SK-N-MC (cell line): ENCODE data around the gene CATSPERZ.

Source experiments
- EZH2 ChIP-seq: fragments of 200-600 bp; sonication (generic); IDR thresholded peaks from one replicate; pipeline ENCODE4 v1.6.1; 2017; ENCODE audit warnings: antibody characterized with exemption
- FOXP2 ChIP-seq: optimal IDR thresholded peaks from 2 replicates; pipeline ENCODE3; 2011; ENCODE audit warnings: mild to moderate bottlenecking, moderate library complexity; ENCODE audit not compliant: insufficient read depth; ENCODE audit errors: extremely low read length, control extremely low read depth
- POLR2AphosphoS5 ChIP-seq: IDR thresholded peaks from 2 replicates; pipeline ENCODE4 v1.6.1; 2012; ENCODE audit warnings: mild to moderate bottlenecking, low read depth, low read length, borderline replicate concordance

- no peak for TF ChIP-seq EZH2
- no peak for TF ChIP-seq POLR2AphosphoS5
- TF ChIP-seq FOXP2: no peak
These were observed 41.8 kb upstream of the CATSPERZ start for GRCh38 chr11:64258356-64258755.
